ENCODE results near the gene VARS1.
A peak's percentile ranks its signal among the peaks of the same experiment; 100 is the strongest.

The VARS1 gene

GRCh38 chr6:31768363-31769257, 26.9 kb downstream of the VARS1 start:
- DNase-seq (ENCODE audit: low read depth in 1 of 2, low spot score in 1 of 2): no peak
- in situ Hi-C loops (cut with HindIII; ENCODE audit: low pct_unique_long_range_greater_than_20kb, low sequenced_read_pairs): no loop called here
- TF ChIP-seq JUND (IDR thresholded peaks at IDR 0.05; ENCODE audit: low read depth): no peak

GRCh38 chr6:31767096-31767645, 28.4 kb downstream of the VARS1 start:
- peak; percentile 46 to 52 for DNase-seq (ENCODE audit: low read depth in 1 of 2, low spot score in 1 of 2)
- in situ Hi-C loops (cut with HindIII; ENCODE audit: low pct_unique_long_range_greater_than_20kb, low sequenced_read_pairs): no loop called here
- no peak for TF ChIP-seq JUND (IDR thresholded peaks at IDR 0.05; ENCODE audit: low read depth)

GRCh38 chr6:31765910-31766794, 29.4 kb downstream of the VARS1 start:
- no peak for DNase-seq (ENCODE audit: low read depth in 1 of 2, low spot score in 1 of 2)
- in situ Hi-C loops (cut with HindIII; ENCODE audit: low pct_unique_long_range_greater_than_20kb, low sequenced_read_pairs): no loop called here
- no peak for TF ChIP-seq JUND (IDR thresholded peaks at IDR 0.05; ENCODE audit: low read depth)

GRCh38 chr6:31765559-31765909, 30.0 kb downstream of the VARS1 start:
- in situ Hi-C loops (cut with HindIII; ENCODE audit: low pct_unique_long_range_greater_than_20kb, low sequenced_read_pairs): no loop called here
- no peak for DNase-seq (ENCODE audit: low read depth in 1 of 2, low spot score in 1 of 2)
- TF ChIP-seq JUND (IDR thresholded peaks at IDR 0.05; ENCODE audit: low read depth): no peak

GRCh38 chr6:31764198-31764597, 31.4 kb downstream of the VARS1 start:
- no peak for DNase-seq (ENCODE audit: low read depth in 1 of 2, low spot score in 1 of 2)
- no peak for TF ChIP-seq JUND (IDR thresholded peaks at IDR 0.05; ENCODE audit: low read depth)
- in situ Hi-C loops (cut with HindIII; ENCODE audit: low pct_unique_long_range_greater_than_20kb, low sequenced_read_pairs): no loop called here

DNA sequence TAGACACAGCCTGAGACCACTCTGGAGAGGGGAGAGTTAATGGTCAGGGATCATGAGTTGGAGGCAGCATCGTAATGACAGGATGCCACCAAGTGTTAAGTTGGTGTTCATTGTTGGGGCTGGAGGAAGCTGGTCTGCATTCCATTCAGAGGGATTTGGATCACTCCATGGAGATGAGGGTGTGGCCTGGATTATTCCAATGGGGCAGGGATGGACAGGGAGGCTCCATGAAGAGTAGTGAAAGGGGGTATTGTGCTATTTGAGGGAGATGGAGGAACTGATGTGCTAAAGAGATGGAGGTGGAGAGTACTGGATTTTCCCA, 32.0 kb downstream of the VARS1 start:
- in situ Hi-C loops (cut with HindIII; ENCODE audit: low pct_unique_long_range_greater_than_20kb, low sequenced_read_pairs): no loop called here
- peak; percentile 55 to 84 for DNase-seq (ENCODE audit: low read depth in 1 of 2, low spot score in 1 of 2)

GRCh38 chr6:31762878-31763618, 32.5 kb downstream of the VARS1 start:
- DNase-seq (ENCODE audit: low read depth in 1 of 2, low spot score in 1 of 2): no peak
- TF ChIP-seq JUND (IDR thresholded peaks at IDR 0.05; ENCODE audit: low read depth): no peak
- in situ Hi-C loops (cut with HindIII; ENCODE audit: low pct_unique_long_range_greater_than_20kb, low sequenced_read_pairs): no loop called here

More for the DNA sequence above, 32.0 kb downstream of the VARS1 start:
- no peak for TF ChIP-seq JUND (IDR thresholded peaks at IDR 0.05; ENCODE audit: low read depth)

- in situ Hi-C loops (cut with HindIII; ENCODE audit: low pct_unique_long_range_greater_than_20kb, low sequenced_read_pairs): no loop called here
- TF ChIP-seq JUND (IDR thresholded peaks at IDR 0.05; ENCODE audit: low read depth): no peak
- DNase-seq (ENCODE audit: low read depth in 1 of 2, low spot score in 1 of 2): no peak
Observed at GRCh38 chr6:31762356-31762755, 33.2 kb downstream of the VARS1 start, which contains the start of gene SAPCD1. SAPCD1 (plus strand) TSS chr6:31762656; CDS start chr6:31763055, 399 bp downstream.

- TF ChIP-seq JUND (IDR thresholded peaks at IDR 0.05; ENCODE audit: low read depth): no peak
- in situ Hi-C loops (cut with HindIII; ENCODE audit: low pct_unique_long_range_greater_than_20kb, low sequenced_read_pairs): no loop called here
- no peak for DNase-seq (ENCODE audit: low read depth in 1 of 2, low spot score in 1 of 2)
Observed at GRCh38 chr6:31761343-31761742, 34.2 kb downstream of the VARS1 start.

GRCh38 chr6:31760790-31761189, 34.8 kb downstream of the VARS1 start:
- TF ChIP-seq JUND (IDR thresholded peaks at IDR 0.05; ENCODE audit: low read depth): no peak
- in situ Hi-C loops (cut with HindIII; ENCODE audit: low pct_unique_long_range_greater_than_20kb, low sequenced_read_pairs): no loop called here
- no peak for DNase-seq (ENCODE audit: low read depth in 1 of 2, low spot score in 1 of 2)

- in situ Hi-C loops (cut with HindIII; ENCODE audit: low pct_unique_long_range_greater_than_20kb, low sequenced_read_pairs): no loop called here
- no peak for DNase-seq (ENCODE audit: low read depth in 1 of 2, low spot score in 1 of 2)
- TF ChIP-seq JUND (IDR thresholded peaks at IDR 0.05; ENCODE audit: low read depth): no peak
Observed at GRCh38 chr6:31758281-31758680, 37.3 kb downstream of the VARS1 start.

- TF ChIP-seq JUND (IDR thresholded peaks at IDR 0.05; ENCODE audit: low read depth): no peak
- no peak for DNase-seq (ENCODE audit: low read depth in 1 of 2, low spot score in 1 of 2)
- in situ Hi-C loops (cut with HindIII; ENCODE audit: low pct_unique_long_range_greater_than_20kb, low sequenced_read_pairs): no loop called here
Observed at GRCh38 chr6:31752739-31753319, 42.7 kb downstream of the VARS1 start.
